ENCODE data around the gene TRIM68.

TRIM68 gene

DNA sequence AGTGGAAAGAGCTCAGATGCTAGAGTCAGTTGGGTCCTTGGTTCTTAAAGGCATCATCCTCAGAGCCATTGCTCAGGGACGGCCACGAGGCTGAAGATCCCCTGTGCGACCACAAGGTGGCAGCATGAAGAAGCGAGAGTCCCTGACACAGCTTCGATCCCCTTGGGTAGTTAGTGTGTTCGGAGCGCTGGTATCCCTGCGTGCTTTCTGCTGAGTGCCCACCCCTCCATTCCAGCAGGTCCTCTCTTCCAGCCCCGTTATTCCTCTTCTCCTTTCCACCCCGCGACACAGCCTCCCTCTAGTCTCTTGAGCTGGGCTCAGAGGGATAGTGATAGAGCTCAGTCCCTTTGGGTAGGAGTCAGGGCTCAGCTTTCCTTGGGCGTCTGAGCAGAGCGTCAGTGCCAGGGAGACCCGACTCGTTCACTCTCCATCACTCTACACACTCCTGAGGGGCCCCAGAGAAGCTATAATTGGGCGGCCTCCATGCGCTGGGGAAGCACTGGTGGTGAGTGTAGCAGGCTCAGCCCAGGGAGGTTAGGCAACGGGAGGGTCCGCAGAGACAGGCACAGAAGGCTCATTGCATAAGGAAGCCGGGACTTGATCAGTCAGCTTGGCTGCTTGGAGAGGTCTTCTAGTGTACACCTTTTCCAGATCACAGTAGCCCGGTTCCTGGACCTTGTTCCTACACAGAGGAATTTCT, 29.1 kb upstream of the TRIM68 start, which contains the start of gene OR51D1:
Gene OR51D1, plus strand, starts transcription at position 516 of the 700 bp plus-strand sequence. CDS start 2,314 bp downstream, outside the sequence.
- Histone ChIP-seq H3K36me3 (ENCODE audit: control insufficient read depth in 1 of 2, insufficient read depth in 2 of 2, low read length in 2 of 2) (no peaks in the 10 kb centered on the region), H3K27me3 (ENCODE audit: low read depth, low read length) (no peaks in the 10 kb centered on the region), H3K4me3 (ENCODE audit: low read depth in 1 of 2, low read length in 2 of 2) (peak within 1 kb of the TSS; percentile 51 to 55), H3K4me1 (ENCODE audit: control insufficient read depth in 1 of 2, insufficient read depth in 2 of 2, low read length in 2 of 2) (no peaks in the 10 kb centered on the region), H3K27ac (ENCODE audit: low read length) (no peak within 1 kb of the TSS), H3K9me3 (ENCODE audit: control insufficient read depth in 1 of 2, low read length in 2 of 2) (no peaks in the 10 kb centered on the region)

DNA sequence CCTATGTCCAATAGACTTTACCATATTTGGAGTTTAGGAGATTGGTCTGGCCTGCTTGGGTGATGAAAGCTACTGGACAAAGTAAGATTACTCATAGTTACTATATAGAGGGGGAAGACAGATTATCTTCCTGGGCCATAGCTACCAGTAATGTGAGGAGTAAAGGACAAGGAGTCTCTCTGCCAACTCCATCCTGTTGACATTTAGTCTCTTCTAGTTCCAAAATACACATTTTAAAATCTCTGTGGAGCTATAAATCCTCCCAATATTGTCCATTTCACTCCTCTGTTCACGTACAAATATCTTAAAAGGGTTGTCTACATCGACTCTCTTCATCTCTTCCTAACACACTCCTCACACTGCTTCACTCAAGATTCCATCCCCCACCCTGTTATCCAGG, 28.1 kb upstream of the TRIM68 start:
- H3K27ac ChIP-seq (ENCODE audit: low read length) = no peak overlapping the region
- H3K4me1 ChIP-seq (ENCODE audit: control insufficient read depth in 1 of 2, insufficient read depth in 2 of 2, low read length in 2 of 2) = no peaks in the 10 kb centered on the region
- no peaks in the 10 kb centered on the region for H3K36me3 ChIP-seq (ENCODE audit: control insufficient read depth in 1 of 2, insufficient read depth in 2 of 2, low read length in 2 of 2)
- H3K4me3 ChIP-seq (ENCODE audit: low read depth in 1 of 2, low read length in 2 of 2) = no peak overlapping the region
- no peaks in the 10 kb centered on the region for H3K9me3 ChIP-seq (ENCODE audit: control insufficient read depth in 1 of 2, low read length in 2 of 2)
- H3K27me3 ChIP-seq (ENCODE audit: low read depth, low read length) = no peaks in the 10 kb centered on the region

DNA sequence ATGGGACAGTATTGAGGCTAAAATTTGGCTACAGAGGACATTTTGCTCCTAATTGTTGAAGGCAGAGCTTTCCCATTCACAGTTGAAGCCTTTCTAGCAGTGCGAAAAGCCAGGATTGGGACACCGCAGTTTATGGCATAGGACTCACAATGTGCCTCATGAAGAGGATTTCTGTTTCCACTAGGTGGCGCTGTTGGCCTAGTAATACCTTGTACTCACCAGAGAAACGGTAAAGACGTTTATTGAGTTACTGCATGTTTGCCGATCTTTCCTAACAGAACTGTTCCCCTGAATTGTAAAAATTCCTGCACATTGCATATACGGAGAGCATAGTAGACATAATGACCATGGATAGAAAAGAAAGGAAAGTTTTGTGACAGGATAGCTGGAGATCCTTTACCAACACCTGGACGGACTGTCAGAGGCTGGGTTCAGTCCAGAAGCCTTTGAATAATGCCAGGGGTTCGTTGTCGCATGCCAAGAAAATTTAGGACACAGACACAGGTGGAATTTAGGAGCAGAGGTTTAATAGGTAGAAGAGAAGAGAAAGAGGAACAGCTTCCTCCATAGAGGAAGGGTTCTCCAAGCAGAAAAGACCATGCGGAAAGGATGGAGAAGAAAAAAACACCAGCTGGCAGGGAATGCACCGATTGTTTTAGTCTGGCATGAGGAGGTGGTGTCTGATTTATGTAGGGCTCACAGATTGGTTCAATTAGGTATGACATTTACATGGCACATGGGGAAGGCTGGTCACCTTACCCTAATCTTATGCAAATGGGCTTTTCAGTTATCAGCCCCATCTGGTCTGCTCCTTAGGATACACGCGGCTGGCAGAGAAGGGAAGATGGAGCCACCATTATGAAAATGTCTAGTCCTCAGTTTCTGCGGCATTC, 18.4 kb upstream of the TRIM68 start:
- Histone ChIP-seq H3K4me3 (ENCODE audit: low read depth in 1 of 2, low read length in 2 of 2) (no peak overlapping the region), H3K4me1 (ENCODE audit: control insufficient read depth in 1 of 2, insufficient read depth in 2 of 2, low read length in 2 of 2) (no peaks in the 10 kb centered on the region), H3K27ac (ENCODE audit: low read length) (no peak overlapping the region), H3K27me3 (ENCODE audit: low read depth, low read length) (no peaks in the 10 kb centered on the region), H3K36me3 (ENCODE audit: control insufficient read depth in 1 of 2, insufficient read depth in 2 of 2, low read length in 2 of 2) (no peaks in the 10 kb centered on the region), H3K9me3 (ENCODE audit: control insufficient read depth in 1 of 2, low read length in 2 of 2) (peaks cover 0 to 14% of the 10 kb centered on the region in 2 donors)

DNA sequence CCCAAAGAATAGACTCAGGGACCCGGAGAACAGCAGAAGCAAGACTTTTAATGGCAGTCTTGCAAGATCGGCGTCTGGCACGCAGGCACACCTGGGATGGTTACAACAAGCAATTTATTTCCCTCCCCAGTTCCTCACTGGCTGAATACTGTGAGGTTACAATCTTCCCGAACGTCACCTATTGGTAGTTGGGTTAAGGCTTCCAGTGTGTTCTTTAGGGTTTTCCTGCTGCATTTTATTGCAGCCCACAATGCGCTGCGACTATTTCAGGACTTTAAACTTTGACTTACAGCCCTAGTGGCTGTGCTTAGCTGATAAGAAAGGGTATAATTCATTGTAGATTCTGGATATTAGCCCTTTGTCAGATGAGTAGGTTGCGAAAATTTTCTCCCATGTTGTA, 11.5 kb upstream of the TRIM68 start:
- Histone ChIP-seq H3K4me3 (ENCODE audit: low read depth in 1 of 2, low read length in 2 of 2) (no peak overlapping the region), H3K27me3 (ENCODE audit: low read depth, low read length) (no peaks in the 10 kb centered on the region), H3K27ac (ENCODE audit: low read length) (no peak overlapping the region), H3K36me3 (ENCODE audit: control insufficient read depth in 1 of 2, insufficient read depth in 2 of 2, low read length in 2 of 2) (no peaks in the 10 kb centered on the region), H3K4me1 (ENCODE audit: control insufficient read depth in 1 of 2, insufficient read depth in 2 of 2, low read length in 2 of 2) (no peaks in the 10 kb centered on the region), H3K9me3 (ENCODE audit: control insufficient read depth in 1 of 2, low read length in 2 of 2) (no peaks in the 10 kb centered on the region)

DNA sequence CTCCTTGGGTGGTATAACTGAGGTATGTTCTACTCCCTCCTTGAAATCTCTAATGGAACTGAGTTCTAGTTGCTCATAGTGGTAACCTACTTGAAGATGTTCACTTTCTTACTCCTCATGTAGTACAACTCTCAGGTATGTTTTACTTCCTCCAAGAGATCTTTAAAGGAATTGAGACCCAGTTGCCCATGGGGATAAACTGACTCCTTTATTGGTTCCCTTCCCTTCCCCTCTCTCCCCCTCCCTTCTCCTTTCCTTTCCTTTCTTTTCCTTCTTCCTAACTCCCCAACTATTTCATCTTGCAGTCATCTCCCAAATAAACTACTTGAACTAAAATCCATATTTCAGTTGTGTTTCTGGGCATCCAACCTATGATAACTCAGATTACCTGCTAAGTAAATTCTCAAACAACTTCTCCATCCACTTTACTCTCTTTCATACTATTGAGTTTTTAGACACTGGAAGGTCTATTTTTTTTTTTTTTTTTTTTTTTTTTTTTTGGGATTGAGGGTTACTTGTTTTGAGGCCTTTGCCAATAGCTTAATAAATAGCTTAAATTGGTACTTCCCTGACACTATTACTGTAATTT, 7.9 kb upstream of the TRIM68 start:
- Histone ChIP-seq H3K4me3 (ENCODE audit: low read depth in 1 of 2, low read length in 2 of 2) (no peak overlapping the region), H3K27me3 (ENCODE audit: low read depth, low read length) (no peaks in the 10 kb centered on the region), H3K9me3 (ENCODE audit: control insufficient read depth in 1 of 2, low read length in 2 of 2) (no peaks in the 10 kb centered on the region), H3K4me1 (ENCODE audit: control insufficient read depth in 1 of 2, insufficient read depth in 2 of 2, low read length in 2 of 2) (no peaks in the 10 kb centered on the region), H3K27ac (ENCODE audit: low read length) (no peak overlapping the region), H3K36me3 (ENCODE audit: control insufficient read depth in 1 of 2, insufficient read depth in 2 of 2, low read length in 2 of 2) (no peaks in the 10 kb centered on the region)

DNA sequence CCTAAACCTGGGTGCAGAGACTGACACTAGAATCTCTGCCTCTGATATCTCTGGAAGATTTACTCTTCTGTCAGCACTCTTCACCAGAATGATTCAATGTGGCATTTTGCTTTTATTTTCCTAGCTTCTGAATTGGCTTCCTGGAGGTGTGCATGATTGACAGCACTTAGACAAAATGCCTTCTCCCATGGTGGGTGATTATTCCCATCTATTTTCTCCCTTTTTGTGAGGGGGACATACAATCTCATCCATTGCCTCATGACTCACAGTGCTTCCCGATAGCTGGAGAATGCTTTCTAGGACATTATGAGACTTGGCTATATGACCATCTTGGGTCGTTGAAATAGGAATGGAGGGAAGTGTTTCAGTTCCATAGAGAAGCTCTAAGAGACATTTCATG, 4.0 kb upstream of the TRIM68 start:
- H3K4me1 ChIP-seq (ENCODE audit: control insufficient read depth in 1 of 2, insufficient read depth in 2 of 2, low read length in 2 of 2) = peaks cover 2 to 4% of the 10 kb centered on the region in 2 donors
- no peaks in the 10 kb centered on the region for H3K27me3 ChIP-seq (ENCODE audit: low read depth, low read length)
- H3K9me3 ChIP-seq (ENCODE audit: control insufficient read depth in 1 of 2, low read length in 2 of 2) = no peaks in the 10 kb centered on the region
- H3K27ac ChIP-seq (ENCODE audit: low read length) = no peak overlapping the region
- H3K36me3 ChIP-seq (ENCODE audit: control insufficient read depth in 1 of 2, insufficient read depth in 2 of 2, low read length in 2 of 2) = no peaks in the 10 kb centered on the region
- no peak overlapping the region for H3K4me3 ChIP-seq (ENCODE audit: low read depth in 1 of 2, low read length in 2 of 2)

DNA sequence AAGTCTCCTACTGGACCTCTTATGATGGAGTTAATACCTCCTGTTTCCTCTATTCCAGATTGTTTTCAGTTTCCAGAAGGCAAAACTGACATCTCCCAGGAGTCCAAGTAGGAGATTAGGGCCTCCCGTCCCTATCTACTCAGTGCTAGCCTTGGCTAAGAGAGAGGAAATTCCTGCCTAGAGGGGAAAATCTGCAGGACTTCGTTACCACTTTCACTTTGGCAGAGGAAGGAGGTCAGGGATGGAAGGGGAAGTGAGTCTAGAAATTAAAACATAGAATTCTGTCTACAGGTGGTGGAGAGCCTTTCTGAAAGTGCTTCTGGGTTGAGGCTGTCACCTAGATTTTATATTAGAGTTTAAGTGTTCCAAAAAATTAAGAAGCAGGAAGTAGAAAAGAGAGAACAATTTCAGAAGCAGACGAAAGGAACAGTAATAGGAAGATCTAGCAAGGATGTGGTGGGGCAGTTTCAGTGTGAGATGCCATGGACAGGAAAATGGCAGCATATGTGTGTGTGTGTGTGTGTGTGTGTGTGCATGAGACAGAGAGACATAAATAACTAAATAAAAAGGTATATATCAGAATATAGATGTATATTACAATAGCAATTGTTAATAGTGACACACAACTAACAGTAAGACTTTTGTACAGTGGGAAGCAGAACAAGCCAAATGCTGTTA, 2.4 kb upstream of the TRIM68 start:
- Histone ChIP-seq H3K4me3 (ENCODE audit: low read depth in 1 of 2, low read length in 2 of 2) (peak overlapping the region in 1 of 2 donors; percentile 38), H3K36me3 (ENCODE audit: control insufficient read depth in 1 of 2, insufficient read depth in 2 of 2, low read length in 2 of 2) (no peaks in the 10 kb centered on the region), H3K4me1 (ENCODE audit: control insufficient read depth in 1 of 2, insufficient read depth in 2 of 2, low read length in 2 of 2) (peaks cover 4 to 9% of the 10 kb centered on the region in 2 donors), H3K9me3 (ENCODE audit: control insufficient read depth in 1 of 2, low read length in 2 of 2) (no peaks in the 10 kb centered on the region), H3K27me3 (ENCODE audit: low read depth, low read length) (no peaks in the 10 kb centered on the region), H3K27ac (ENCODE audit: low read length) (no peak overlapping the region)

DNA sequence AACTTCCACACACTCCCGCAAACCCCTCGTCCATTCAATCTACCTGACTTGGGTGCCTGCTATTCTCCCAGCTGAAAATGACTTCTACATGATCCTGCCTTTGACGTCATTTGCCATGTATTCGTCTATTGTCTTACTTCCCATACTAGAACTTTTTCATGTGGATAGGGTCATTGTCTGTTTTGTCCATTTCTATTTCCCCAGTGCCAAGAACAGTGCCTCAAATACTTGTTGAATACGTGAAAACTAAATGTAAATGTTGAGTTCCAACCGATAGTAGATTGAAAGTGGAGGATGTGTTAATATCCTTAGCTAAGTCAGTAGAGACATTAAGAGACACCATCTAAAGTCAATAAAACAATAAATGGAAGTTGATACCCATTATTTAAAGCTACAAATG, 935 bp downstream of the TRIM68 start:
- Histone ChIP-seq H3K4me3 (ENCODE audit: low read depth in 1 of 2, low read length in 2 of 2) (peak overlapping the region; percentile 74 to 83), H3K9me3 (ENCODE audit: control insufficient read depth in 1 of 2, low read length in 2 of 2) (no peaks in the 10 kb centered on the region), H3K27ac (ENCODE audit: low read length) (peak overlapping the region; percentile 79), H3K27me3 (ENCODE audit: low read depth, low read length) (no peaks in the 10 kb centered on the region), H3K36me3 (ENCODE audit: control insufficient read depth in 1 of 2, insufficient read depth in 2 of 2, low read length in 2 of 2) (peaks cover 25 to 28% of the 10 kb centered on the region in 2 donors), H3K4me1 (ENCODE audit: control insufficient read depth in 1 of 2, insufficient read depth in 2 of 2, low read length in 2 of 2) (peaks cover 4 to 9% of the 10 kb centered on the region in 2 donors)

DNA sequence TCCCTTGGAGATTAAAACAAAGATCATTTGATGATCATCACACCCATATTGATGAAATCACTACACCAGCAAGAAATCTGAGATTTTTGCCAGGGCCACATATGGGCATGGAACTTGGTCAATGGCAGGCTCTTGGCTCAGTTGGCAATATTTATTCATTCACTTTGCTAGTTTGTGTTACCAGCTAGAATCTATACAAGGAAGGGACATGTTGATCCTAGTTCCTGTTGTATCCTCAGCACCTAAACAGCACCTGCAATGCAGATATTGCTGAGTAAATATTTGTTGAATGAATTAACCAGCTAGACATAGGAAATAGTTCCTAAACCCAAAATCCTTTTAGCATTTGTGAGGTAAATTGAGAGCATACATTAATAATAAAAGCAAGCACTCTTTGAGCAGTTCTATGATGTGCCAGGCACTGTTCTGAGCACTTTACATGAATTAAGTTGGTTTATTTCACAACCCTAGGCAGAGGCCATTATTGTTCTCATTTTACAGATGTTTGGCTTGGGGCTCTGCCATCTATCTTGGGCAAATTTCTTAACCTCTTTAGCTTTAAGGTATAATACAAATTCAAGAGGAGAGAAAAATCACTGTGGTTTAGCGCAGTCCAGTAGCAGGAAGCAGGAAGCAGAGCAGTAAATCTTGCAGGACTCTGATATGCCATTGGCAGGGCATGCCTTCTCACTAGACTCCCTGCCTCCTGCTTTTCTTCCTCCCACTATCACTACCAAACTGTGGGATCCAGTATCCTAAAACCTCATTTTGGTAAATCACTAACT, 1.6 kb downstream of the TRIM68 start:
- Histone ChIP-seq H3K36me3 (ENCODE audit: control insufficient read depth in 1 of 2, insufficient read depth in 2 of 2, low read length in 2 of 2) (peaks cover 32 to 35% of the 10 kb centered on the region in 2 donors), H3K4me3 (ENCODE audit: low read depth in 1 of 2, low read length in 2 of 2) (peak overlapping the region; percentile 74 to 83), H3K9me3 (ENCODE audit: control insufficient read depth in 1 of 2, low read length in 2 of 2) (no peaks in the 10 kb centered on the region), H3K27ac (ENCODE audit: low read length) (peak overlapping the region; percentile 7), H3K4me1 (ENCODE audit: control insufficient read depth in 1 of 2, insufficient read depth in 2 of 2, low read length in 2 of 2) (peaks cover 4 to 9% of the 10 kb centered on the region in 2 donors), H3K27me3 (ENCODE audit: low read depth, low read length) (no peaks in the 10 kb centered on the region)

DNA sequence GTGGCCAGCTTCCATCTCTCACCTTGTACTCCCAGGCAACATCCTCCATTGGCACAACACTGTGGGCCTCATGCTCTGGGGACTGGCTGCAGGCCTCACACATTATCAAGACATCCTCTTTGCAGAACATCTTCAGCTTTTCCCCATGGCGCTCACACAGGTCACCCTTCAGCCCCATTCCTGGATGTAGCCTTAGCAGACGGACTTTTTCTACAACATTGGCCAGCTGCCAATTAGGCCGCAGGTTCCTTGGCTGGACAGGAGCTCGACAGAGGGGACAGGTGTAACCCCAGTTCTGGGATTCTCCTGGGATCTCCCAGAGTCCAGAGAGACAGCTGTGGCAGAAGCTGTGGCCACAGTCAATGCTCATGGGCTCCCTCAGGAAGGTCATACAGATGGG, 3.0 kb downstream of the TRIM68 start:
- Histone ChIP-seq H3K27me3 (ENCODE audit: low read depth, low read length) (no peaks in the 10 kb centered on the region), H3K36me3 (ENCODE audit: control insufficient read depth in 1 of 2, insufficient read depth in 2 of 2, low read length in 2 of 2) (peaks cover 45 to 47% of the 10 kb centered on the region in 2 donors), H3K4me1 (ENCODE audit: control insufficient read depth in 1 of 2, insufficient read depth in 2 of 2, low read length in 2 of 2) (peaks cover 4 to 9% of the 10 kb centered on the region in 2 donors)

More for the DNA sequence above, 3.0 kb downstream of the TRIM68 start:
- Histone ChIP-seq H3K4me3 (ENCODE audit: low read depth in 1 of 2, low read length in 2 of 2) (no peak overlapping the region), H3K9me3 (ENCODE audit: control insufficient read depth in 1 of 2, low read length in 2 of 2) (no peaks in the 10 kb centered on the region), H3K27ac (ENCODE audit: low read length) (no peak overlapping the region)

Measured in muscle layer of duodenum (tissue), 2 donors.